Raji (cell line): ENCODE data around the gene RTN4R.

Experiments
- POLR2A ChIP-seq: IDR thresholded peaks from 2 replicates; pipeline ENCODE4 v1.6.1; 2011; ENCODE audit warnings: low read depth, low read length, control low read depth; ENCODE audit not compliant: insufficient read depth

Gene RTN4R

GRCh38 chr22:20268279-20269012 lies at the start of gene RTN4R:
Gene RTN4R, minus strand, starts transcription at chr22:20268318. Its CDS starts 226 bp downstream, at chr22:20268092.
- no peak for TF ChIP-seq POLR2A

- no peak for TF ChIP-seq POLR2A
Observed at GRCh38 chr22:20316844-20317401, 48.8 kb upstream of the RTN4R start.

GRCh38 chr22:20316217-20316843 lies 48.2 kb upstream of the RTN4R start:
- no peak for TF ChIP-seq POLR2A

GRCh38 chr22:20315337-20316216 lies 47.5 kb upstream of the RTN4R start:
- TF ChIP-seq POLR2A, result no peak

- TF ChIP-seq POLR2A, result no peak
Observed at GRCh38 chr22:20312396-20313191, 44.5 kb upstream of the RTN4R start.

- no peak for TF ChIP-seq POLR2A
Observed at GRCh38 chr22:20305894-20306645, 38.0 kb upstream of the RTN4R start.

- no peak for TF ChIP-seq POLR2A
Observed at GRCh38 chr22:20304646-20305045, 36.5 kb upstream of the RTN4R start.

- TF ChIP-seq POLR2A, result no peak
Observed at GRCh38 chr22:20302438-20303228, 34.5 kb upstream of the RTN4R start.

GRCh38 chr22:20299746-20300136 lies 31.6 kb upstream of the RTN4R start:
- TF ChIP-seq POLR2A, result no peak

GRCh38 chr22:20298803-20299745 lies 31.0 kb upstream of the RTN4R start:
- TF ChIP-seq POLR2A, result peak; percentile 34; the same call in 1 of the 2 replicates

GRCh38 chr22:20298110-20298802 lies 30.1 kb upstream of the RTN4R start:
- no peak for TF ChIP-seq POLR2A

GRCh38 chr22:20297414-20298109 lies 29.4 kb upstream of the RTN4R start:
- TF ChIP-seq POLR2A, result no peak
